Measurements from ENCODE around the gene FCSK.

DNA sequence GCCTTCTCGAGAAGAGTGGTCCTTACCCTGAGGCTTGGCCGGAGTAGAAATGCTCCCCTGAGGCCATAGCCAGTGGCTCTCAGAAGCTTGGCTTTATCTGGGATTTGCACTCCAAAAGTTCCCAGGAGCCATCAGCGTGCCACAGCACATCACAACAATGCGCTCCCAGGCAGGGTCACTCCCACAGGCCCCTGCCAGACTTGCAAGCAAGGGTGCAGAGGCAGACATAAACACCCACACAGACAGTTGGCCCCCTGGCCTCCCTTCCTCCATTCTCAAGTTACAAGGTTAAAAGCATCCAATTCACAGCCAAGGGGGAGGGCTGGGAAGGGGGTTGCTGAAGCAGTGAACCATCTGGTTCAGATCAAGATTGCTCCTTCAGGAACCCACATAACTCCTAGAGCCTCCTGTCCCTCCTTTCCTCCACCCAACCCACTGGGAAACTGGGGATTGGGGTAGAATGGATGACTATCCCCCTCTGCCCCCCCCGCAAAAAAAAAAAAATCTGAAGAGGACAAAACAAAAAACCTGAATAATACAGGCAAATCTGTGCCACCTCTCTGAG, 17.3 kb upstream of the FCSK start:
- TF ChIP-seq, protein P1, sequence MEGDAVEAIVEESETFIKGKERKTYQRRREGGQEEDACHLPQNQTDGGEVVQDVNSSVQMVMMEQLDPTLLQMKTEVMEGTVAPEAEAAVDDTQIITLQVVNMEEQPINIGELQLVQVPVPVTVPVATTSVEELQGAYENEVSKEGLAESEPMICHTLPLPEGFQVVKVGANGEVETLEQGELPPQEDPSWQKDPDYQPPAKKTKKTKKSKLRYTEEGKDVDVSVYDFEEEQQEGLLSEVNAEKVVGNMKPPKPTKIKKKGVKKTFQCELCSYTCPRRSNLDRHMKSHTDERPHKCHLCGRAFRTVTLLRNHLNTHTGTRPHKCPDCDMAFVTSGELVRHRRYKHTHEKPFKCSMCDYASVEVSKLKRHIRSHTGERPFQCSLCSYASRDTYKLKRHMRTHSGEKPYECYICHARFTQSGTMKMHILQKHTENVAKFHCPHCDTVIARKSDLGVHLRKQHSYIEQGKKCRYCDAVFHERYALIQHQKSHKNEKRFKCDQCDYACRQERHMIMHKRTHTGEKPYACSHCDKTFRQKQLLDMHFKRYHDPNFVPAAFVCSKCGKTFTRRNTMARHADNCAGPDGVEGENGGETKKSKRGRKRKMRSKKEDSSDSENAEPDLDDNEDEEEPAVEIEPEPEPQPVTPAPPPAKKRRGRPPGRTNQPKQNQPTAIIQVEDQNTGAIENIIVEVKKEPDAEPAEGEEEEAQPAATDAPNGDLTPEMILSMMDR (IDR thresholded peaks at IDR 0.05): no peak
- no peak for TF ChIP-seq POLR2A (IDR thresholded peaks at IDR 0.05)

All from testis (tissue), 2 donors.